GM21619 (cell line): ENCODE measurements around the gene C19orf85.
"Not testable (repeated sequence)": the region's sequence is repeated elsewhere in the genome, so short reads cannot be mapped to it uniquely, and the experiment has no call there.

Experiments
- ATAC-seq: cut with Tn5 transposase; IDR thresholded peaks from one replicate; pipeline ENCODE4 v1.9.1; 2021; ENCODE audit not compliant: unreplicated experiment

The C19orf85 gene

DNA sequence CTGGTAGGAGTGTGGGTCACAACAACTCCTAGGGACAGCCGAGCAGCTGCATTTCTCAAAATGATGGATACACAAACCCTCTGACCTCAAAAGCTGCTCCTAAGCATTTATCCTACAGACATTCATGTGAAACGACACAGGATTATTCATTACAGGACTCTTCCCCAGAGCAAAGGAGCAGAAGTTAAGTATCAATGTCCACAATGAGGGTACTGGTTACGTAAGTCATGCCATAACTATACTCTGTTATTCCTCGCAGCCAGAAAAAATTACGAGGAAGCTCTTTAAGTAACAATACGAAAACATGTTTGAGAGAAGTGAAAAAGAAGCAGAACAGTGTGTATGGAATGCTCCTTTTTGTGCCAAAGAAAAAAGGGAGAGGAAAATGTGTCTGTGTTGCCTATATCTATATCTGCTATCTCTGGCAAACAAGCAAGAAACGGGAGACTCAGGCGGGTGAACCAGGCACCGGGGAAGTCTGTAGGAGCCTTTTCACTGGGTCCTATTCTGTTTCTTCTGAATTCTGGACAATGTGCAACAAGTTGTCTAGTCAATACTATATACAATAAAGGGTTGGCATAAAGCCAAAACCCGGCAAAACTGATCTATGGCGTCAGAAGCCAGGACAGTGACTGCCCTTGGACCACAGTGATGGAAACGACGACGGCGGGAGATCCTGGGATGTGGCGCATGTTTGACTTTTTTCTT, 4.4 kb downstream of the C19orf85 start:
- no peak for ATAC-seq

DNA sequence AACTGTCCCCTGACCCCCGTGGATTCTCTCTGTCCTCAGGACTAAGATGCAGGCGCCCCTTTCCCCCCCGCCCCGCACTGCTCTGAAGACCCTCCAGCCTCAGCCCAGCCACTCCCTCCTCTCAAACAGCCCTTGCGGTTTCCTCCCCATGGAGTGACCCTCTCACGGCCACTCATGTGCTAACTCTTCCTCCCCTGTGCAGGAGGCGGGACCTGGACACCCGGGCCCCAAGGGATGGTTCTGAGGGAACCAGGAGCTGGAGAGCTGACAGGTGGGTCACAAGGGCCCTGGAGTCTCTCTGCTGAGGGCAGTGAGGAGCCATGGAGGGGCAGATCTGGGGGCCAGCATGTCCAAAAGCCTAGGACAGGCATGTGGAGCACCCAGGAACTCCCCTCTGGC, 5.0 kb downstream of the C19orf85 start:
- no peak for ATAC-seq

DNA sequence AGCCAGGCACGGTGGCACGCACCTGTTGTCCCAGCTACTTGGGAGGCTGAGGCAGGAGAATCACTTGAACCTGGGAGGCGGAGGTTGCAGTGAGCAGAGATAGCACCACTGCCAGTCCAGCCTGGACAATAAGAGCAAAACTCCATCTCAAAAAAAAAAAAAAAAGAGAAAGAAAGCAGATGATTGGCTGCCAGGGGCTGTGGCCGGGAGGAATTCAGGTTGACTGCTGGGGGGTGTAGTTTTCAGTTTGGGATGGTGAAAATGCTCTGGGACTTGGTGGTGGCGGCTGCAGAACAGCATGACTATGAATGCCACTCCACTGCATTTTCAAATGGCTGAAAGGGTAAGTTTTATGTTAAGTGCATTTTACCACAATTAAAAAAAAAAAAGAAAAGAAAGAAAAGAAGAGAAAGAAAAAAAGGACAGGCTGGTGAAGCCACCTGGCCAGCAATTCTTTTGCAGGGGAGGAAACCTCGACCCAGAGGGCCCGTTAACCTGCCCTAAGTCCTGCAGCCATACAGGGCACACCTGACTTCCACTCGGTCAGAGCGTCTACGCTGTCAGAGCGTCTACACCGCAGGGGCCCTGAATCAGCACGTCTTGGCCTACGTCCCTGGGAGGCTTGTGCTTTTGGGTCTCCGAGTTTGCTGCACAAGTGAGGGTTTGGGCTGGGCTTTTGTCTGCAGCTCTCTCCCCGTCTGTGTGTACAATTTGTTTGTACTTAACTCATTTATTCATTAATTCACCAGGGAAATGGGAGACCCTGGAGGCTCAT, 6.7 kb downstream of the C19orf85 start:
- ATAC-seq, result no peak

DNA sequence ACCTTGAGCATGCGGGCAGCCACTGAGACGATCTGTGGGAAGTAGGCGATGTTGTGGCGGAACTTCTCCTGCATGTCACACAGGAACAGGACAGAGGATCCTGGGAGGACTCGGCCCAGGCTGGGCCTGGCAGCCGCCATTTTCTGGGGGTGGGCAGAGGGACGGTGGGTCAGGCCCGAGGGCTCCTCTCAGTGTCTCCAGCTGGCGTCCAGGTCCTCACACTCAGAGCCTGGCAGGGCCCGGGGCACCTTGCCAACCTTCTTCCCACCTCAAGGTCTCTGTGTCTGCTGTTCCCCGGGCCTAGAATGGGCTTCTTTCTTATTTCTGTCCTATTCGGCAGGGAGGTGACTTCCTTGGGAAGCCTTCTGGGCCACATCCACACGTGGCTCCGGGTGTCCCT, 8.2 kb downstream of the C19orf85 start:
- no peak for ATAC-seq

DNA sequence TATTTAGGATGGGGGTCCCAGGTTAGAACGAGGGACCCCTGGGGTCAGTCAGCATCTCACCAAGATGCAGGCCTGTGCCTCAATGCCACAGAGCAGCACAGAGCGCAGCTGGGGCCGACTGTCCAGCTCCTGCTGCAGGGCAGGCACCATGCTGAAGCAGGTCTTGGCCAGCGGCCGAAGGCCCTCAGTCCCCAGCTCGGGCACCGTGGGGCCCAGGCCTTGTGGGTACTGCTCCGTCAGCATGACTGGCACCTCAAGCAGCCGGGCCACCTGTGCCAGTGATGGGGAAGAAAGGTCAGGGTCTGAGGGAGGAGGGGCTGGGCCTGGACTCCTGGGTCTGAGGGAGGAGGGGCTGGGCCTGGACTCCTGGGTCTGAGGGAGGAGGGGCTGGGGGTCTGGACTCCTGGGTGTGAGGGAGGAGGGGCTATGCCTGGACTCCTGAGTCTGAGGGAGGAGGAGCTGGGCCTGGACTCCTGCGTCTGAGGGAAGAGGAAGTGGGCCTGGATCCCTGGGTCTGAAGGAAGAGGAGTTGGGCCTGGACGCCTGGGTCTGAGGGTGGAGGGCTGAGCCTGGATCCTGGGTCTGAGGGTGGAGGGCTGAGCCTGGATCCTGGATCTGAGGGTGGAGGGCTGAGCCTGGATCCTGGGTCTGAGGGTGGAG, 8.8 kb downstream of the C19orf85 start:
- ATAC-seq, result no peak

DNA sequence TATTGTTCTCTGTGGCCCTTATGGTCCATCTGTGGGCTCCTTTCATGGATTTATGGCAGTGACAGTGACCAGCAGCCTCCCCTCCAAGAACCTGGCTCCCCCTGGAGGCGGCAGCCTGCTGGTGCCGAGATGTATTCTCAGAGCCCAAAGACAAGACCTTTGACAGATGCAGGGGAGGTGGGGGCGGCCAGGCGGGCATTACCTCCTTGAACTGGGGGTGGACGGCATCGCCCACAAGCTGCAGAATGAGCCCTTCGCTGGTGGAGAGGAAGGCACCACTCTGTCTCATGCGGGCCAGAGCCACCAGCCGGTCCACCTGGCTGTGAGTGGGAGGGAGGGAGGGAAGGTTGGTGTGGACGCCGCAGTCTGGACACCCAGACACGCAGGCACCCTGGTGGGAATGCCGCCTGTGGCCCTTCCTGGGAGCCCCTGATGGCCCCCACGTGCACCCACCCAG, 9.7 kb downstream of the C19orf85 start:
- no peak for ATAC-seq

DNA sequence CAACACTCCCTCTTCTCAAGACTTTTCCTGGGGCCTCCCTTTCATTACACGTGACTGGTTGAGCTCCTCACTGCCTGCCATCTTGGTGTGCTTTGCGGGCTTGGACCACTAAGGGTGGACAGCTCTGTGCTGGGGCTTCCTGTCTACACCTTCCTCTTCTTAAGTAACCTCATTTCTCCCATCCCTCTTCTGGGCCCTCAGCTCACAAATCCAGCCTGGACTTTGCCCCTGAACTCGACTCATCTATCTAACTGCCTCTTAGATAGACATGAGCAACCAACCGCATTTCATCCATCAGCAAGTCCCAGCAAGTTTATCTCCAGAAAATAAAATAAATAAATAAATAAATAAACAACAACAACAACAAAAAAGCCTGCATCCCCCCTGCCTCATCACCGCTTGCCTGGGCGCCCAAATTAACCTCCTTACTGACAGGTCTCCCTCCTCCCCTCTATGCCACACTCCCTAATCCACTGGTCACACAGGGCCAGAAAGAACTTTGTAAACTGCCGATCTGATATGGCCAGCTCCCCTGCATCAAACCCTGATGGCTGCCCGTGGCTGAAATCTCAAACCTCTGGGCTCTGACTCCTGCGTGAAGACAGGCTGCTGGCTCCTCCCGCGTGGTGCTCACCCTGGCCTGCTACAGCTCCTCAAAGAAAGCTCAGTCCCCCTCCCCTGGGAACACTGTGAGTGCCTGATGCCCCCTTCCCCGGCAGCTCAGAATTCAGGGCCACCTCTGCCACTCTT, 10.9 kb downstream of the C19orf85 start:
- ATAC-seq, result no peak

DNA sequence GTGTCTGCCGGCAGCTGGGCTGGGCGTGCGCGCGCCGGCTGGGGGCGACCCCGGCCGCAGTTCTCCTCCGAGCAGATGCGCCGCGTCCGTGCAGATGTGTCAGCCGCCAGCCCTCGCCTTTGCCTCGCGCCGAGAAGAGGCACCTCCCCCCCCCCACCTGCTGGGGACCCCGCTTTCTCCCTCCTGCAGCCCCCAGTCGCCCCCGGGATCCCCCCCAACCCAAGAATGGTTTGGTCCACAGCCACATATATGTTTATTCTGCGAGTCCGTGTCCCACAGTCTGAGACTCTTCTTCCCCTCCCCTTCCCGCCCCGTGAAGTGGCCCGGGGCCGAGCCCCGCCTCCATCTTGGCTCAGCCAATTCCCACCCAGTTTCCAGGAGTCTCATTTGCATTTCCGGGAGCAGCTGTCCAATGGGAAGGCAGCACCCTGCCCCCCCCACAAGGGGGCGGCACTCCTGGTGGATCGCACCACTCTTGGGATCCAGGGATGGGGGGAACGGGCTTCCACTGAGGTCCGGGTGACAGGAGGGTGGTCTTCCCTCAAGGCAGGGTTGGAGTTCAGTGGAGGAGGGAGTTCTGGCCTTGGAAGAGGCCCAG, 11.7 kb downstream of the C19orf85 start:
- ATAC-seq, result no peak

DNA sequence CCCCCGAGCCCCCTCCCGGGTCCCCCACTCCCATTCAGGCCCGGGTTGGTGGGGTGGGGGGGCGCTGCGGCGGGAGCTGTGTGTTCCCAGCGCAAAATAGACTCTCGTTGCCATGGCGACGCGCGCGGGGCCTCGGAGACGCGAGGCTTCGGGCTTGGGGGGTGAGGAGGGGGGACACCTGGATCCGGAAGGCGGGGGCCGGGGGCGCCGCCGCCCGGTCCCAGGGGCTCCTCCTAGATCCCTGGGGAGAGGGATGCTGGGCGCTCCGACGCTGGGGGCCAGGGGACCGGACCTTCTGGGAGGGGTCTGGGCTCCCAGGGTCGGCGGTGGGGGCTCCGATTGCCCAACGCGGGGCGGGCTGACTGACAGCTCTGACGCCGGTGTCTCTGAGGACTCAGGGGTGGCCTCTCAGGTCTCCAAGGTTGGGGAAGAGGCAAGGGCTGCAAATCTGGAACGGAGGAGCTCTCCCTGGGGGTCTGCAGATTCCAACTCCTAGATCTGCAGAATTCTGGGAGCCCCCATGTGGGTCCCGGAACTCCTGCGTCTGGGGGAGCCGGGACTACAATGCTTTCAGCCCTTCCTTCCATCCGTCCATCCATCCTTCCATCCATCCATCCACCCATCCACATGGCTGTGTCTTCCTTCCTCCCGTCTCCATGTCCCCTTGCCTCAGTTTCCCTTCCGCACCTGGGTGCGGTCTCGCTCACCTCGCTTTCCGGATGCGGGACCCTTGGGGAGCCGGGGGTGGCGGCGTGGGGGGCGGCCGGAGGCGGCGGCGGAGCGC, 12.4 kb downstream of the C19orf85 start:
- ATAC-seq, result no peak

DNA sequence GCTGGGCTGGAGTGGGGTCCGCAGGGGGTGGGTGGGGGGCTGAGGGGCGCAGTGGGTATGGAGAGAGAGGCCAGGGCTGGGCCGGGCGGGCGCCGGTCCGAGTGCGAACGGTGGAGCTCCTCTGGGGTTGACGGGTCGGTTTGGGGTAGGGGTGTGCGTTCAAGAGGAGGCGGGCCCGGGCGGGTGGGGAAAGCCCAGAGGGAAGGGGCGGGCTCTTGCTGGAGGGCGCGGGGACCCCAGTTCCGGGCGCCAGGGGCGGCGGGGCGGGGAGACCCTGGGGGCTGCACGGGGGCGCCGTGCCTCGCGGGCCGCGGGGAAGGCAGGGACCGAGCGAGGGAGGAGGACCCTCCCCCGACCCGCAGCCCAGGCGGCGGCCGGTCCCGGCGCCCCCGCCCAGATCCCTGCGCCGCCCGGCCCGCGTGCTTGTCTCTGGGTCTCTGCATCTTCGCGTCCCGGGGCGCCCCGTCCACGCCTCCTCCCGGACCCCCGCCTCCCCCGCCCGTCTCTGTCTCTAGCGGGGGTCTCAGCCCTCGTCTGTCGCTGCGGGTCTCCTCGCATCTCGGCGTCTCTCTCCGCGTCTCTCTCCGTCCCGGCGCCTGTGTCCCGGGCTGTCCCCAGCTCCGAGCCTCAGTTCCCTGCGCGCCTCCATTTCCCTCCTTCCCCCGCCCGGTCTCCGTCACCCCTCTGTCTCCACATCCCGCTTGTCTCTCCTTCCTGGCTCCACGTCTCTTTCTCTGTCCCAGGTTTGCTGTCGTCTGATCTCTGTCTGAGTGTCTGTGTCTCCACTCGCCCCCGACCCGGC, 13.2 kb downstream of the C19orf85 start:
- ATAC-seq, result no peak

DNA sequence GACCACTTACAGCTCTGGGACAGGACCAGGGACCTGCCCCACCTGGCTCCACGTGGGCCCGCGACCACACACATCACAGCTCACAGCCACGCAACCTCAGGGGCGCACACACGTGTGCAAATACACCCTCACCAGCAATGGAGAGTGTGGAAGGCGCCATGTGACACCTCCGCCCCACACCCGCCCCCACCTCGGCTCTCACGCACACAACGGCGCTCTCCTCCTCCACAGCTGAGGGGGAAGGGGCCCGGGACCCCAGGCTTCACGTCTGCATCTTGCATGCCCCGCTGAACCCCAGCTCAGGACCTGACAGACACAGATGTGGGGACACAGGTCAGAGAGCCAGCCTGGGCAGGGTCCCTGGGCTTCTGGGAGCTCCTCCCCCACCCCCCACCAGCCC, 15.1 kb downstream of the C19orf85 start:
- no peak for ATAC-seq

DNA sequence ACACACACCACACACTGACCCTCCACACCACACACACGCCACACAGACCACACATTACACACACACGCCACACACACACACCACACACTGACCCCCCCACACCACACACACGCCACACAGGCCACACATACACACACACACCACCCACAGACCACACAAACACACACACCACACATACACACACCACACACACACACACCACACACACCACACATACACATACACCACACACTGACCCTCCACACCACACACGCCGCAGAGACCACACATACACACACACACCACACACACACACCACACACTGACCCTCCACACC, 16.4 kb downstream of the C19orf85 start:
- ATAC-seq, result not testable (repeated sequence)

DNA sequence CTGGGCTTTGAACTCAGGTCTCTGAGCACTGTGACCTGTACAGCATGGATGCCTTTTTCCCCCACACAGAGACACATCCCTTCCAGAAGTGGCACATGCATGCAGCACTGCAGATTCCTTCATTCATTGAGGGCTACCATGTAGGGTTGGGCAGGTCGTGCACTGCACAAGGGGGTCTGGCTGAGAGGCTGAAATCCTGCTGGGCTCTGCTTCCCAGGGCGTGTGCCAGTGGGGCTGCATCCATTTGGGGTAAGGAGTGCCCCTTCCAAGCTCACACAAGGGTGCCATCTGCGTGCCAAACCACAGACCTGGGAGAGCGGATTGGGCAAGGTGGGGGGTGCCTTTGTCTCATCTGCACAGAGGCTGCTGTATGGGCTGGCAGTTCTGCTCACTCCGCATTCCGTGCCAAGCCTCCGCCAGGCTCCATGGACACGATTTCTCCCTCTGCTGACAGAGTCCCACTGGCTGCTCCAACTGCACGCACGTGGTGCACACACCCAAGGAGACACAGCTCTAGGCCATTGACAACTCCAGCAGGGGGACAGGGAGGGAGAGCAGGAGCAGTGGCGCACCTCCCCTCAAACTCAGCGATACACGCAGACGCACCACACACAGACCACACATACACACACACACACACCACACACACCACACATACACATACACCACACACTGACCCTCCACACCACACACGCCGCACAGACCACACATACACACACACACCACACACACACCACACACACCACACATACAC, 17.0 kb downstream of the C19orf85 start:
- no peak for ATAC-seq

DNA sequence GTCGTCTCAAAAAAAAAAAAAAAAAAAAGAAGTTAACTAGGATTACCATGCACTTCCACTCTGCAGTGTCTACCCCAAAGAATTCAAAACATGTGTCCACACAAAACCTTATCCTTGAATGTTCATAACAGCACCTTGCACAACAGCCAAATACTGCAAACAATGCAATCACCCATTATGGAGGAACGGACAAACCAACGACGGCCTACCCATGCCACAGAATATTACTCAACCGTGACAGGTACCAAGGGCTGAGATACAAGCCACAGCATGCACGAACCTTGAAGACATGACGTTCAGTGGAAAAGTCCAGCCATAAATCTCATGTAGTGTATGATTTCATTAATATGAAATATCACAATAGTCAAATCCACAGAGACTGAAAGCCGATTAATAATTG, 18.5 kb downstream of the C19orf85 start:
- ATAC-seq, result no peak

DNA sequence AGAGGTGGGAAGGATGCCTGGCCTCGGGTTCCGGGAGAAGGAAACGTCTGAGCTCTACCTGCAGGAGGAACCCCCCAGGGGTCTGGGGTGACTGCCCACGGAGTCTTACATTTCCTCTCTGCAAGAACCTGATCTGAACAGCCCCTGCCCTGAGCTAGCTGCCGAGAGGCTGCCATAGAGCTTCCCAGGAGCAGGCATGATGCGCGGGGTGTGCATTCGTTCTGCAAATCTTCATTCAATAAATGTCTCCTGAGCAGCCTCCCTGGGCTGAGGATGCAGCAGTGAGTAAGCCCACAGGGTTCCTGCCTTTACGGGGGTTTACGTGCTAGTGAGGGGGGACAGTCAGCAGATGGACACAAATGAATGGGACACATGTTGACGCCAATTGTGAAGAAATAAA, 19.9 kb downstream of the C19orf85 start:
- ATAC-seq, result no peak

DNA sequence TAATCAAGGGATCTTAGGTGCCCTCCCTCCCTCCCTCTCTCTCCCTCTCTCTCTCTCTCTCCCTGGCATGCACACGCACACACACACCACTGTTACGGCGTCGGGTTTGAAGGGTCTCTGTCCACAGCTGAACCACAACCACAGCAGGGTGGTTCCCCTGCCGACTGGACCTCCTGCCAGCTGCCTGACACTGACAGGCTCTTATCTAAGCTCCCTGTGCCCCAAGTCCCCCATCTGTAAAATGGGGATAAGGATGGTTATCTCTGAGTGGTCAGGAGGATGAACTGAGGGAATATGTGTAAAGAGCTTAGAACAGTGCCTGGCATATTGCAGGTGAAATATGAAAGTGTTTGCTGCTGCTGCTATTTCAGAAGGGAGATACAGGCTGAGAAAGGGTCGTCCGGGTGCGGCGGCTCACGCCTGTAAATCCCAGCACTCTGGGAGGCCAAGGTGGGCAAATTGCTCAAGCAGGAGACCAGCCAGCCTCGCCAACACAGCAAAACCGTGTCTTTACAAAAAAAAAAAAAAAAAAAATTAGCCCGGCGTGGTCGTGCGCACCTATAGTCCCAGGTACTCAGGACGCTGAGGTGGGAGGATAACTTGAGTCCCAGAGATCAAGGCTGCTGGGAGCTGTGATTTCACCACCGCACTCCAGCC, 20.6 kb downstream of the C19orf85 start:
- no peak for ATAC-seq

DNA sequence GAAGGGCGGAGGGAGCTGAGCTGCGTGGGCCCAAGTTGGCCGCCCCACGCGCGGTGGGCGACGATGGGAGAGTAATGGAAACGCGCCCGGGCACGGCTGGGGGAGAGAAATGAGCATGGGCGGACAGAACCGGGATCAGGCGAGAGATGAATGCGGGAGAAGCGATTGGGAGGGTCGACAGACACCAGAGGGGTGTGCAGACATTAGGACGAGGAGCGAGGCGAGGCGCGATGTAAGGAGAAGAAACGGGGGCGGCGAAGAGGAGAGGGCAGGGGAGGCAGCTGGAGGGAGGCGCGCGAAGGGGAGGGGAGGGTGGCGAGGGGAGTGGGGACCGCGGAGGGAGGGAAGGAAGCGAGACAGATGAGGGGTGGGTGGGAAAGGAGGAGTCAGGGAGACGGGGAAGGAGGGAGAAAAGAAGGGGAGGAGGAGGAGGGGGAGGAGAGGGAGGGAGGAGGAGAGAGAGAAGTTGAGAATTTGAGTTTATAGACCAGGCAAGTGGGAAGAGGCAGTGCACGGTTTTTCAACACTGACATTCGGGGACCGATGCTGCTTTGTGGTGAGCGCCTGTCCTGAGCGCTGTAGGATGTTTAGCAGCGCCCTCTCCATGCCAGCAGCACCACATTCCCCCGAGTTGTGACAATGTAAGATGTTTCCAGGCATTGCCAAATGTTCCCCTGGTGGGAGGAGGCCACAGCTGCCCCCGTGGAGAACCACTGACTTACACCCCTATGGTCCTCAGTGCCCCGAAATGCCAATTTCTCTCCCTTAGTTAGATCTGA, 21.3 kb downstream of the C19orf85 start, which contains the start of gene SHISA7:
Gene SHISA7, minus strand, starts transcription at position 256 of the 779 bp plus-strand sequence. CDS start 437 bp downstream, outside the sequence.
- no peak for ATAC-seq
